Ovary (tissue), 3 donors: ENCODE results near the gene C1QTNF1.

Experiments
- CTCF ChIP-seq, 3 donors: fragments of 450-650 bp in 2 of 3; fragments of 200-600 bp in 1 of 3; IDR thresholded peaks; one replicate each; pipeline versions ENCODE4 v1.5.1 to v1.8.0; 2016 to 2022; ENCODE audit warnings: antibody characterized with exemption in 3 of 3, mild to moderate bottlenecking in 1 of 3
- EP300 ChIP-seq: sonication (generic); formaldehyde crosslinking; IDR thresholded peaks from one replicate; pipeline ENCODE4 v1.6.1; 2017; ENCODE audit warnings: antibody characterized with exemption
- POLR2A ChIP-seq: fragments of 450-650 bp; IDR thresholded peaks from one replicate; pipeline ENCODE4 v1.6.1; 2017; ENCODE audit warnings: antibody characterized with exemption, mild to moderate bottlenecking, moderate library complexity
- donor health status: DM: no; HTN: no; CAD: no.

DNA sequence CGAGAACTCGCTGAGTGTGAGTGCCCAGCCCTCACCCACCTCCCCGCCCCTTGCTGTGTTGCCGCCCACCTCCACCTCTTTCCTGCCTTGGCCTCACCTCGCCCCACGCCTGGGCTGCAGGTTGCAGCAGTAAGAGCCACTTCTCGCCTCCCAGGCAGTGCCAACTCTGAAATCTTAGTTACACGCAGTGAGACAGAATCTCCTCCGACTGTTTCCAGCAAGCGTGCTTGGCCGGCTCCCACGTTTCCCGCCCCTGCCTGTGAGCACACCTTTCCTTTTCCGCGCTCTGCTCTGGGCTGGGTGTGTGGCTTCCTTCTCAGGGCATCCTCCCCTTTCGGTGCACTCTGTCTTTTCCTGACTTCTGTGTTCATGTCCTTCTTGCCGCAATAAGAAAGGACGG is 56.4 kb downstream of the C1QTNF1 start:
- TF ChIP-seq CTCF (IDR thresholded peaks at IDR 0.05) = no peak
- no peak for TF ChIP-seq POLR2A
- no peak for TF ChIP-seq EP300
